Endothelial cell of umbilical vein (primary cell): ENCODE results near the gene SLC12A3. TPM values are rescaled to one million over a fixed set of nuclear protein-coding genes. Genes with fewer than 3 reads are reported as not detected.

Source experiments
- BruUV-seq: library from RNA; stranded (reverse); fragments of 400-500 nt; replicated peaks from 2 replicates; lab custom pipeline; 2021; lab: Mats Ljungman, UMichigan
- CTCF ChIA-PET: fragments of 300-600, 350-600 bp; sonication (Branson Sonifier 250); formaldehyde crosslinking; loops from one replicate; lab custom pipeline; 2021; ENCODE audit warnings: antibody characterized with exemption, inconsistent platforms; lab: Charles Lee
- POLR2A ChIA-PET: fragments of 300-600, 350-600 bp; sonication (Branson Sonifier 250); formaldehyde crosslinking; loops from one replicate; lab custom pipeline; 2021; ENCODE audit warnings: antibody characterized with exemption, inconsistent platforms; lab: Charles Lee
- DNase-seq: peaks from one replicate; pipeline ENCODE4 v3.0.0-alpha.2; 2011; ENCODE audit warnings: low read depth, low spot score
- FAIRE-seq: peaks from 2 replicates; lab custom pipeline; 2011; peaks lifted over from hg19 to GRCh38; lab: Jason Lieb, UNC
- H2AFZ ChIP-seq: 2 replicates; pipeline ENCODE4 v1.6.0; 2012; ENCODE audit warnings: low read depth, low read length, control low read depth, inconsistent platforms
- H3K27ac ChIP-seq: 2 replicates; pipeline ENCODE4 v1.5.1; 2011; ENCODE audit warnings: low read depth, mild to moderate bottlenecking, control low read depth, low read length, moderate library complexity; ENCODE audit not compliant: insufficient read depth
- H3K27me3 ChIP-seq, 2 experiments: 2 replicates each; pipeline versions ENCODE4 v1.6.0 to v1.6.1; 2011; ENCODE audit warnings: low read length in 2 of 2, mixed read lengths in 1 of 2; ENCODE audit not compliant: control insufficient read depth in 2 of 2, insufficient read depth in 2 of 2
- H3K36me3 ChIP-seq, 2 experiments: 2 replicates in 1 of 2; 3 replicates in 1 of 2; pipeline ENCODE4 v1.5.1; 2011; ENCODE audit warnings: low read length in 2 of 2, mild to moderate bottlenecking in 1 of 2, moderate library complexity in 1 of 2; ENCODE audit not compliant: control insufficient read depth in 2 of 2, insufficient read depth in 2 of 2; ENCODE audit errors: extremely low read depth in 1 of 2
- H3K4me1 ChIP-seq: 3 replicates; pipeline ENCODE4 v1.5.1; 2011; ENCODE audit warnings: mild to moderate bottlenecking, low read length; ENCODE audit not compliant: control insufficient read depth, insufficient read depth; ENCODE audit errors: extremely low read depth
- H3K4me2 ChIP-seq: 2 replicates; pipeline ENCODE4 v1.6.1; 2011; ENCODE audit warnings: low read length, control low read depth, mixed read lengths; ENCODE audit not compliant: insufficient read depth
- H3K4me3 ChIP-seq, 3 experiments: fragments of 200-600 bp in 1 of 3; sonication (generic), shearing (Covaris generic) in 1 of 3; replicated peaks in 1 of 3; 2 replicates each; pipeline ENCODE4 v1.5.1; 2011 to 2016; ENCODE audit warnings: control low read depth in 3 of 3, low read length in 3 of 3, mild to moderate bottlenecking in 2 of 3, inconsistent platforms in 1 of 3, low read depth in 1 of 3, moderate library complexity in 1 of 3; ENCODE audit not compliant: insufficient read depth in 1 of 3
- H3K79me2 ChIP-seq: 2 replicates; pipeline ENCODE4 v1.6.0; 2012; ENCODE audit warnings: low read length, inconsistent platforms; ENCODE audit not compliant: control insufficient read depth, insufficient read depth
- H3K9ac ChIP-seq: replicated peaks from 2 replicates; pipeline ENCODE3; 2011; ENCODE audit warnings: low read length, control low read depth; ENCODE audit not compliant: insufficient read depth; ENCODE audit errors: extremely low read depth
- H3K9me1 ChIP-seq: replicated peaks from 3 replicates; pipeline ENCODE4 v1.6.0; 2011; ENCODE audit warnings: mild to moderate bottlenecking, low read length; ENCODE audit not compliant: control insufficient read depth, insufficient read depth; ENCODE audit errors: extremely low read depth
- H3K9me3 ChIP-seq: replicated peaks from 2 replicates; pipeline ENCODE4 v1.5.1; 2012; ENCODE audit warnings: low read length, inconsistent platforms; ENCODE audit not compliant: control insufficient read depth, insufficient read depth
- H4K20me1 ChIP-seq: replicated peaks from 2 replicates; pipeline ENCODE3; 2011; ENCODE audit warnings: mild to moderate bottlenecking, low read length; ENCODE audit not compliant: control insufficient read depth, insufficient read depth; ENCODE audit errors: extremely low read depth
- CTCF ChIP-seq, 2 donors: IDR thresholded peaks; 1 replicate in 1 of 2; 2 replicates in 1 of 2; pipeline ENCODE4 v1.5.1; 2011; ENCODE audit warnings: low read length in 2 of 2, mild to moderate bottlenecking in 2 of 2, moderate library complexity in 2 of 2, control low read depth in 1 of 2, inconsistent platforms in 1 of 2, low read depth in 1 of 2; ENCODE audit not compliant: insufficient read depth in 1 of 2; ENCODE audit errors: extremely low read depth in 1 of 2
- EZH2 ChIP-seq: IDR thresholded peaks from 2 replicates; pipeline ENCODE4 v1.6.1; 2012; ENCODE audit warnings: borderline replicate concordance, low read depth, mild to moderate bottlenecking, moderate library complexity, low read length, inconsistent platforms; ENCODE audit not compliant: severe bottlenecking
- FOS ChIP-seq: IDR thresholded peaks from 2 replicates; pipeline ENCODE4 v1.6.1; 2011; ENCODE audit warnings: mild to moderate bottlenecking, low read length, moderate library complexity, borderline replicate concordance; ENCODE audit not compliant: insufficient read depth
- GATA2 ChIP-seq: IDR thresholded peaks from 2 replicates; pipeline ENCODE4 v1.7.0; 2011; ENCODE audit warnings: low read depth, mild to moderate bottlenecking, moderate library complexity, mixed read lengths, low read length; ENCODE audit not compliant: insufficient read length, insufficient read depth
- JUN ChIP-seq: IDR thresholded peaks from 2 replicates; pipeline ENCODE4 v1.6.1; 2011; ENCODE audit warnings: borderline replicate concordance, low read depth; ENCODE audit not compliant: insufficient read length, insufficient read depth
- MAX ChIP-seq: IDR thresholded peaks from 2 replicates; pipeline ENCODE4 v1.6.1; 2011; ENCODE audit not compliant: insufficient read depth, insufficient read length
- MYC ChIP-seq: IDR thresholded peaks from one replicate; pipeline ENCODE4 v1.6.1; 2011; ENCODE audit warnings: mild to moderate bottlenecking, low read depth, low read length
- POLR2A ChIP-seq: IDR thresholded peaks from 2 replicates; pipeline ENCODE4 v1.6.1; 2012; ENCODE audit warnings: low read depth, mild to moderate bottlenecking, control low read depth, low read length
- POLR2AphosphoS5 ChIP-seq: IDR thresholded peaks from 2 replicates; pipeline ENCODE4 v1.6.1; 2012; ENCODE audit warnings: low read depth, mild to moderate bottlenecking, control low read depth, low read length, moderate library complexity; ENCODE audit not compliant: insufficient read depth
- dilution Hi-C: fragments of 300-500 bp; cut with MboI; formaldehyde crosslinking; loops from one replicate; pipeline ENCODE4 v1.15.0; 2019; ENCODE audit warnings: low sequenced_read_pairs; ENCODE audit not compliant: extremely low pct_ligation_motif_present
- intact Hi-C: fragments of 100-400 bp; cut with micrococcal nuclease; formaldehyde crosslinking; loops from one replicate; pipeline ENCODE4 v1.10.0; 2022
- polyA plus RNA-seq, 4 experiments: library from polyadenylated mRNA; depleted of rRNA in 3 of 4; stranded (reverse) in 3 of 4; unstranded in 1 of 4; fragments of >200 nt; gene quantifications; 2 replicates each; pipeline versions ENCODE4 v1.2.1 to v1.2.3, GENCODE V29; 2011 to 2012; ENCODE audit warnings: missing spikeins in 1 of 4
- total RNA-seq: library from RNA; stranded (reverse); gene quantifications from 2 replicates; pipeline ENCODE4 v1.2.3, GENCODE V29; 2021

Gene SLC12A3
- total and polyA plus RNA-seq, 2 donors (not counting 3 experiments of a cell fraction or from before 2014, with no cell fraction given) = not detected

GRCh38 chr16:56870276-56870888 is 5.4 kb downstream of the SLC12A3 start:
- H3K4me3 ChIP-seq = no peak overlapping the region
- FAIRE-seq (no peak), DNase-seq (no peak)
- no peak overlapping the region for H3K9ac ChIP-seq
- no peaks in the 10 kb centered on the region for H3K36me3 ChIP-seq
- ChIA-PET POLR2A (no interaction called here), CTCF (interaction anchor here (1.2 to 2.1 kb wide), 3 partner anchors 13 to 78 kb away, joined by 3 to 47 read pairs (median 10); no protein-coding TSS in a partner anchor)
- no peak overlapping the region for H3K27ac ChIP-seq
- no peak overlapping the region for H3K4me2 ChIP-seq
- no peaks in the 10 kb centered on the region for H3K4me1 ChIP-seq
- H4K20me1 ChIP-seq = no peaks in the 10 kb centered on the region
- H3K9me3 ChIP-seq = no peaks in the 10 kb centered on the region
- dilution Hi-C loops (no loop called here), intact Hi-C loops (no loop called here)
- BruUV-seq = no TSS peak
- H3K27me3 ChIP-seq = no peaks in the 10 kb centered on the region
- H3K9me1 ChIP-seq = no peaks in the 10 kb centered on the region
- no peak for TF ChIP-seq POLR2AphosphoS5
- no peak for TF ChIP-seq EZH2
- TF ChIP-seq POLR2A = no peak
- no peak for TF ChIP-seq GATA2
- TF ChIP-seq JUN = no peak
- TF ChIP-seq MAX = no peak
- no peak for TF ChIP-seq FOS
- no peak for TF ChIP-seq MYC
- no peak for TF ChIP-seq CTCF (IDR thresholded peaks at IDR 0.05; ENCODE audit: extremely low read depth in 1 of 2, insufficient read depth in 1 of 2, low read depth in 1 of 2, low read length in 2 of 2)
- H3K79me2 ChIP-seq = no peaks in the 10 kb centered on the region
- no peak overlapping the region for H2AFZ ChIP-seq
